Endometrial microvascular endothelial cells (primary cell): Measurements from ENCODE around the gene LDHAL6B. TPM values are rescaled to one million over a fixed set of nuclear protein-coding genes. Genes with fewer than 3 reads are reported as not detected.

Experiments used
- in situ Hi-C: cut with HindIII; loops from 2 replicates; pipeline ENCODE4 v1.10.0; 2017; ENCODE audit warnings: low sequenced_read_pairs, low pct_unique_long_range_greater_than_20kb; ENCODE audit errors: inconsistent ontology term
- total RNA-seq: library from RNA; depleted of rRNA; stranded (reverse); fragments of >200 nt; gene quantifications from one replicate; pipeline ENCODE4 v1.2.3, GENCODE V29; 2015; ENCODE audit errors: inconsistent ontology term

Gene LDHAL6B
- total RNA-seq, 1 donor from 2014 or later: not detected

DNA sequence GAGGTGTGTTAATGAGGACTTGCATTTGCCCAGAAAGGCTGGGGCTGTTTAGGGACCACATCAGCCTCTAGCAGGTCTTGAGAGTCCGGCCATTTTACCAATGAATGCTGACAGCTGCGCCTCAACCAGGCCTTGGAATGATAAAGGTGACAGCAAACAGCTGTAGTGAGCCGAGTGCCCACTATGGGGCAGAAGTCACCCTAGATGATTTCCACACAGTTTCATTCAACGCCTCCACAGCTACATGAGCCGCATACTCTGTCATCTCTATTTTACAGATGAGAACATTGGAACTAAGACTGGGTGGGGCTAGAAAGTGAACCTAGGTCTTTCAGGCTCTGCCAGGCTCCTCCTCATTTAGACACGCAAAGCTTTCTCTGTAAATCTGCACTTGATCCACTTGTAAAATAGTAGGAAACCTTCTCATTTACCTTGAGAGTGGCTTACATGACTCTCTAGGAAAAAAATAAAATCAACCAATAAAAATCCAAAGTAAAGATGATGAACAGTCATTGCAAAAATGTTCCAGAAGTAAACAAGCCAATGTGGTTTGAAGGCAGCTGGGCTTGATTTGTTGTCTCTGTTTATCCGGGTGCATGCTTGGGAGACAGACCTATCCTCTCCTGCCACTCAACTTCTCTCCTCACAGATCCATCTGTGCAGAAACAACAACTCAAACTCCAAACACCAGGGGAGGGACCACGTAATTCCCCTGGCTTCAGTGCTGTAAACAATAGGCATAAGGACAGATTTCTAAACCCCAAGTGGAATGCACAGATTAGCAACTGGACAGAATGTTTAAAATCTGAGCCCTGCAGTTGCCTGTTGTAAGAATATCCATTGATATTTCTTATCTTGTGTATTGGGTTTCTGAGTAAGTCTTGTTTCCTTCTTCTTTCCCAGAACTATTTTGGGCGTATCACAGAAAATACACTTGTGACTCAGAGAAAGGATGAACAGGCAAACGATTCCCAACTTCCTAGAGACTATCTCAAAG lies 31.5 kb upstream of the LDHAL6B start:
- in situ Hi-C loops: no loop called here

DNA sequence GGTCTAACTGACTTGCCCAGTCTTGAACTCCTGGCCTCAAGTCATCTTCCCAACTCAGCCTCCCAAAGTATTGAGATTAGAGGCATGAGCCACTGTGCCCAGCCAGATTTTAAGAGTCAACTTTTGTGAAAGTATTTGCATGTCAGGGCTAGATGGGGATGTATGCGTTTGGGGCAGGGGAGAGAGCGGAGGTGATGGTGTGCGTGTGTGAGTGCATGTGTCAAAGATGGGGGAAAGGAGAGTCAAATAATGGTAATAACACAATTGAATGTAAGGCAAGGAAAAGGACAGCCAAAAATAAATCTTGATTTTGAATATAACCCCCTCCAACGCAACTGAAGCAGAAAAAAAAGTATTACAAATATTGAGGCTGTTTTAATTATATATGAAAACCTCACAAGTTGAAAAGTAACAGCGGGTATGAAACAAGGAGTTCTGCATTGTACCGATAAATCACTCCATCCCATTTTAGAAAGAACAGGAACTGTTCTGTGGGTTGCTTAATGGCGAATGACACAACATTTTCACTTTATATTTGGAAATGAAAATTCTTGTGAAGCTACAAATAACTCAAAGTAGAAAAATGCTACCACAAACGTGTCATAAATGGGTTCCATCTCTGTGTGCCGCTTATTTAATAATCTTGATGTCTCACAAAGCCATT lies 29.9 kb upstream of the LDHAL6B start:
- in situ Hi-C loops: no loop called here

DNA sequence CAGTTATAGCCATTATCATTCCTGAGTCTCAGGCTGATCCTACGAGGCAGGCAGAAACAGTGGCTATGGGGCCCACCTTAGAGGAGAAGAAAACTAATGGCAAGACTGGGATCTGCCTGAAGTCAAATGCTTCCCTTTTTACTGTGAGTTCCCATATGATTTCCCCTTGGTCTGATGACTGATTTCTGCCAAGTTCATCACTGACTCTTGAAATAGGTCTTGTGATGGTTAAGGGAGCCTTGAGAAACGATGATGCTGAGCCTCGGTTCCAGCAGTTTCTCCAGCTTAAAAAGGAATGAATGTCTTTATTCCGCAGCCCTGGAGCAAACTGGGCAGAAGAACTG lies 29.4 kb upstream of the LDHAL6B start:
- in situ Hi-C loops: no loop called here

DNA sequence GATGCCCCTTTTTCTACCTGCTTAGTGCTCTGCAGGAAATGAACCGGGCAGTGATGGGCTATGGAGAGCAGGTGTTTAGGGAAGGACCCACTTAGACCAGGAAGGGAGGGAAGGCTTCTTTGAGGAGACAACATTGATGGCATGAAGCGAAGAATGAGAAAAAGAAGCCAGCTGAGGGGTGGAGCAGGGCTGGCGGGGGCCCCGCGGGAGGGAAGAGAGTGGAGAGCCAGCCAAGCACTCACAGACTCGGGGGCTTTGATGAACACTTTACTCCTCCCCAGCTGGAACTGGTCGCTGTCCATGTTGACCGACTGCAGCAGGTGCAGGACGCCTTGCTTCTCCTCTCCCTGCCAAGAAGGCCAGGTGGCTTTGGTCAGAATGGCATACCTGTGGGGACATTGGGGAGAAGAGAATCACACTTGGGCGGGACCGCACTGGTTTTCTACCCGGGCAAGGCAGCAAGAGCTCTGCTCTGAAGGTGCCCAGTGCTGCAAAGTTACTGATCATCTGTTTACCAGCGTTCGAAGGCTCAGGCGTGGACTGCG lies 28.4 kb upstream of the LDHAL6B start:
- in situ Hi-C loops: no loop called here

DNA sequence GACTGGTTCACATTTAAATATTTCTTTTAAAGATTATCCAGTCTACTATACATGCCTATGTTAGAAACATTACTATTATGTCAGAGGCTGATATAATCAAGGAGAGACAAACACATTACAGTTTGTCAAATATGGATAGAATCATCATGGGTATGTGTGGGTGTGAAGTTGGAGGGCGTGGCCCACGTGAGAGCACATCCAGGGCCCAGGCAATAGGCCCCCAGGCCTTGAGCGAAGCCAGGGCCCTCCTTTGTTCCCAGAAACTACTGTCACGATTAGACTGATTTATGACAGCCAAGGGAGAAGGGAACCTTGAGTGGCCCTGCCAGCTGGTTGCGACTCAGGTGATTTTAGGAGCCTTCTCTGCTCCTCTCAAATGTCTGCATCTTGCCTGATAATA lies 26.9 kb upstream of the LDHAL6B start:
- in situ Hi-C loops: no loop called here

DNA sequence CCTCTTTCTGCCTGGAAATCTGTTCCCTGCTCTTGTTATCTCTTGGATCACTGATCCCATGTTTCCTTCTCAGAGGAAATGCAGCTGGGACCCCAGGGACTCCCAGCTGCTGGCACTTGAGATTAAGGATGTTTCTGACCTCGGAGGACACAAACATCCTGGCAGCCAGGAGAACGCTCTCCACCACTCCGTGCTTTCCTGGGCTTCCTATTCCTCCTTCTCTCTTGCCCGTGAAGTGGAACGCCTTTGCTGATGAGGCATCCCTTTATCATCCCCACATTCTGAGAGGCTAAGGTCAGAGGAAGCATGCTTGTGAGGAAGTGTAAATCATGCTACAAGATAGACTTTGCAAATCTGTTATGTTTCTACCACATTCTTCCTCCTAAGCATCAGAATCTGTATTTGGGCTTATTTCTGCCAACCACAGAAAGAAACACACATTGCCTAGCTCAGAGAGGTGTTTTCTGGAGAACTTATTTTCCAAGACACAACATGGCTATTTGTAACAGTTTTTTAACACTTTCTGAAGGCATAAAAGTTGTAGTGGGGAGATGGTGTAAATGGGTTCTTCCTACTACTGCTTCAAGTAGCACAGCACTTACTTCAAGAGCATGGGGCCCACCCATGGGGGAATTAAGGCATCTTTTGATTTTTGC lies 25.6 kb upstream of the LDHAL6B start:
- in situ Hi-C loops: no loop called here

DNA sequence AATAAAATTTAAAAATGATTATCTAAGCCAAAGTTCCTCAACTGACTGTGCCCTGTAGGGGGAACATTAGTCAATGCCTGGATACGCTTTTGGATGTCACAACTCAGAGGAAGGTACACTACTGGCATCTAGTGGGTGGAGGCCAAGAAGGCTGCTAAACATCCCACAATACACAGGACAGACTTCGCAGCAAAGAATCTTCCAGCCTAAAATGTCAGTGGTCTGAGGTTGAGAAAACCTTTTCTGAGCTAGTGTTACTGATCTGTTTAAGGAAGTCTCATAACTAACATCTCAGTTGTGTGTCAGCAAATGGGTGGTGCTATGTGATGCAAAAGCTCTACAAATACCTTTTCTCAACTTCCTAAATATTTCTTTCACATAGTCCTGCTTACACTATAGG lies 20.9 kb upstream of the LDHAL6B start:
- in situ Hi-C loops: no loop called here

DNA sequence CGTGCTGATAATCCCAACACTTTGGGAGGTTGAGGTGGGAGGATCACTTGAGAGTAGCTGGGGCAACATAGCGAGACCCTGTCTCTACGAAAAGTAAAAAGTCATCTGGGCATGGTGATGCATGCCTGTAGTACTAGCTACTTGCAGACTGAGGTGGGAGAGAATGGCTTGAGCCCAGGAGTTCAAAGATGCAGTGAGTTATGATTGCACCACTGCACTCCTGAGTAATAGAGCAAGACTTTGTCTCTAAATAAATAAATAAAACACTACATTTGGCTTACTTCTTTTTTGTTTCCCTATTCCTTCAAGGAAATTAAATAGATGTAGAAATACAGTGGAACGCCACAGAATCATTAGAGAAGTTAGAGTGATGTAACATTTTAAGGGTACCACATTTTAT lies 20.1 kb upstream of the LDHAL6B start:
- in situ Hi-C loops: no loop called here

GRCh38 chr15:59189241-59189640 lies 17.4 kb upstream of the LDHAL6B start:
- in situ Hi-C loops: no loop called here

DNA sequence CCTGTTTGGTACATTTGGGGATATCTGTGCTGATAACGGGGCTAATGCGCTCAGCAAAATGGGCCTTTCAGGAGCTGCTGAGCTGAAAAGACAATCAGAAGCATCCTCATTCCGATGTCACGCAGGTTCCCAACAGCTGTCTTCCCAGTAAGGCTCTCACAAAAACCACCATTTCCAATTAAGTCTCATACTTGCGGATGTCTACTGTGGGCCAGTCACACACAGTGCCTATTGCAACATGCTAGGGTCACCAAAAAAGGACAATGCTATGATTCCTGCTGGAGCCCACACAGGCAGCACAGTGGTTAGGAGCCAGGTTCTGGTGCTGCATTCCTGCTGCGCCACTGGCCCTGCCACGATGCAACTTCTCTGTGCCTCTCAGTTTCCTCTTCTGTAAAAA lies 16.4 kb upstream of the LDHAL6B start:
- in situ Hi-C loops: no loop called here

DNA sequence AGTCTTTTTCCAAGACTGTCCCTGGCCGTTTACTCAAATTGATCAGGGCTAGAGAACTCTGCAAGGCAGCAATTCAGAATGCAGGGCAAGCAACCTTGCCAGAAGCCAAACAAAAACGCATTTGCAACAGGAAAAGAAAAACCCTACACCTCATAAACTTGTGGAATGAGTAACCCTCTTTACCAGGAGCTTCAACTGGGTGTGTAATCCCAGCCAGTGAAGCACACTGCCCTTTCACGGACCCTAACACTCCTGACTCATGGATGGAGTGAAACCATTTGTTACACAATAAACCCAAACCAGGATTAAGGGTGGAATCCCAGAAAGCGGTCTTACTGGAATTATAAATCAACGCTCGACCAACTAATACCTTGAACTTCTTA lies 14.8 kb upstream of the LDHAL6B start:
- in situ Hi-C loops: no loop called here

- in situ Hi-C loops: no loop called here
Observed at GRCh38 chr15:59194639-59195325, 11.9 kb upstream of the LDHAL6B start.

DNA sequence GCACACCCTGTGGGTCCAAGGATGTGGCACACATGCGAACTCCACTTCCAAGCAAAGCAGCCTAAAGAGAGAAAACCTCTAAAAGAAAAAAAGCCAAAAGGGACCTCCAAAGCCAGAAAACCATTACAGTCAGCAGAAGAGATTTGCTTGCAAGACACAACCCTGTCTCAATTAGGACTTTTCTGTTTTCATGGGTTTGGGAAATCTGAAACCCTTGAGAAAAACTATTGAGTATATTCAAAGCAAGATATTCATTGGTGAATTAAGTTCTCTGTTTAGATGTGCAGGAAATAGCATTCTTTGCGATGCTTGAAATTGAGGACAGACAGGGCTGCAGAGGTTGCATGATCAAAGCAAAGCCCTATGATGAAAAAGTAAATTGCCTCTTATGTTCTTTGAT lies 10.2 kb upstream of the LDHAL6B start:
- in situ Hi-C loops: no loop called here

DNA sequence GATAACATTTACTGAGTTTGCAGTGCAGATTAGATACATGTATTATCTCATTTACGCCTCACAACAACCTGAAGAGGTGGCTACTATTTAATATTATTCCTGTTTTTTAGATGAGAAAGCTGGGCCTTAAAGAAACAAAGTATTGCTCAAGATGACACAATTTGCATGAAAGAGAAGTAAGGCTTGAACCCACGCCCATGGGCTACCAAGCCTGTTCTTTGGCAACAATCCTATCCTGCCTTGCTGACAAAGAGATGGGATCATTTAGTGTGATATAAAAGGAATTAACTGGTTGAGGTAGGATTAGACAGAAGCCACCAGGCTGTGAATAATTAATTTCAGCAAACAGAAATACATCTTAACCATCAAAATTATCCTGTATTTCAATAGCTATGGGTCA lies 9.2 kb upstream of the LDHAL6B start:
- in situ Hi-C loops: no loop called here

DNA sequence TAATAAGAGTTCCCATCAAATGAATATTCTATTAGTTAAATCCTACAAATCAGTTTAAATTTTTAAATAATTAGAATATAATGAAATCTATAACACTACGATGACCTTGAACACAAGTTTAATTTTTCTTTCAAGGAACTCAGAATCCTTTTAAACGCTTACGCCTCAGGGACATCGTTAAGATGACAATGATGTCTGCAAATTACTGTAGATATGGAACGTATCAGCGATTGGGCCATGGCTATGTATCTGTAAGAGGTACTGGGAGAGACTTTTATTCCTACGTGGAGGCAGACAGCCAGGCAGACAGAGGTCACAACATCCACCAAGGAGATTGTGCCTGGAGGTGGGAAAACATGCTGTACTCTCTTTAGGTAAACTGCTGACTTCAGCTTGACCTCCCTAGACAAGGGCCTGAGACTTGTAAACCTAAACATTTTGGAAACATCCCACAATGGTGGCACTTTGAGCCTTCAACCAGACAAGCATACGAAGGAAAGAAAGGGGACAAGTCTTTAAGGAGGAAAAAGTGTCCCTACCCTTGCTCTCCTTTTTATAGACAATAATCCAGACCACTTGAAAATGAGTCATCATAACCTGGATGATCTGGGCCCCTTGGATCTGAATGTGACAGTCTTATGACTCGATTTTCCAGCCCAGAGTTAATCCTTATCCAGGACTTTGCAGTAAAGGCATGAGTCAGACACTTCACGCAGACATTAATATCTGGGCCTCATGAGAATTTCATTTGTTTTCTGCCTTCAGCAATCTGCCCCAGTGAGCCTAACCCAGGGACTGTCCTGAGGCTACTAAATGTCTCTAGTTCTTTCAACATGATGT lies 6.8 kb upstream of the LDHAL6B start:
- in situ Hi-C loops: no loop called here

DNA sequence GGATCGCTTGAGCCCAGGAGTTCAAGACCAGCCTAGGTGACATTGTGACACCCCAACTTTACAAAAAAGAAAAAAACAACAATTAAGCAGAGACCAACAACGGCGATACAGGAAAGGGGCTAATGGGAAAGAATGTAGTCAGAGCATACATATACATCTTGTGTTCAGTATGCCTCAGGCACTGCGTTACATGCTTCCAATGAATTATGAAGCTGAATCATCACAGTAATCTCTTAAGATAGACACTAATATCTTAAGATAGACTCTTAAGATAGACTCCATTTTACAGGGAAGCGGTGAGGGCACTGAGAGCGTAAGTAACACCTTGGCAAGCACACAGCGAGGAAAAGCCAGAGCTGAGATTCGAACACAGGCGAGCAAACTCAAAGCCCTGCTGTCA lies 6.1 kb upstream of the LDHAL6B start:
- in situ Hi-C loops: no loop called here

- in situ Hi-C loops: no loop called here
Observed at GRCh38 chr15:59203008-59203407, 3.6 kb upstream of the LDHAL6B start.

DNA sequence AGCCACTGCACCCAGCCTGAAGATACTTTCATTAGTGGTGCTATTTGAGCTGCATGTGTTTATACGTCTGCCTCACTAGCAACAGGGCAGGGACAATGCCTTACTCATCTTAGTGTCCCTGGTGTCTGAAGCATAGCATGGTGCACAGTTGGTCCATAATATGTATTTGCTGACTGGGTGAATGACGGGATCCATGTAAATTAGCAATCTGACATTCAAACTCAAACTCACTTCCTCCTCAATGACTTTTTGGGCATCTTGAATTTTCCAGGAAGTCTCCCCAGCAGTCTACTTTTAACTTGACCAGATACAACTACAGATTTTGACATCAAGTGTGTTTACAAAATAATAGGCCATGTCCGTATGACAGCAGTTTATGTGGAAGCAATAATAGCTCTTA lies 3.0 kb upstream of the LDHAL6B start:
- in situ Hi-C loops: no loop called here
